ENCODE measurements around the gene ANKRD33B.

GRCh38 chr5:10674096-10674495, 110.2 kb downstream of the ANKRD33B start:
- no peak for TF ChIP-seq POLR2A (IDR thresholded peaks at IDR 0.05; ENCODE audit: low read depth, low read length)
- TF ChIP-seq TAF1 (IDR thresholded peaks at IDR 0.05; ENCODE audit: borderline replicate concordance, low read depth, low read length): no peak
- no peak for TF ChIP-seq POLR2AphosphoS5 (IDR thresholded peaks at IDR 0.05; ENCODE audit: low read depth, low read length)
